Right cardiac atrium (tissue), 5 donors: ENCODE measurements around the gene NFATC2. TPM values are rescaled to one million over a fixed set of nuclear protein-coding genes. Genes with fewer than 3 reads are reported as not detected.

Experiments
- ATAC-seq, 2 donors: fragments of 200-7000 bp; cut with Tn5 transposase; one replicate each; pipeline versions ENCODE4 v1.8.0 to v1.9.1; 2020; ENCODE audit warnings: moderate library complexity in 2 of 2, mild to moderate bottlenecking in 1 of 2
- DNase-seq, 3 donors: peaks; one replicate each; pipeline ENCODE4 v3.0.0-alpha.2; 2020
- H3K27ac ChIP-seq: one replicate; pipeline ENCODE4 v1.5.1; 2013; ENCODE audit warnings: mild to moderate bottlenecking, low read length, control low read depth, moderate library complexity
- H3K27me3 ChIP-seq: one replicate; pipeline ENCODE4 v1.6.1; 2013; ENCODE audit not compliant: control insufficient read depth, insufficient read depth
- H3K4me1 ChIP-seq: one replicate; pipeline ENCODE4 v1.6.1; 2013; ENCODE audit warnings: low read length; ENCODE audit not compliant: control insufficient read depth, insufficient read depth
- H3K4me3 ChIP-seq: one replicate; pipeline ENCODE4 v1.5.1; 2013; ENCODE audit warnings: low read length, control low read depth
- H3K9me3 ChIP-seq: one replicate; pipeline ENCODE4 v1.6.1; 2013; ENCODE audit warnings: low read length; ENCODE audit not compliant: control insufficient read depth
- WGBS: extraction: QIAGEN DNeasy Blood & Tissue Kit; methylation state at CpG from one replicate; pipeline ENCODE4 v1.1.7; 2013; 5-methylcytosine and 5-hydroxymethylcytosine counted together
- intact Hi-C, 4 donors: fragments of 100-400 bp; cut with DNase I; formaldehyde crosslinking; loops; one replicate each; pipeline versions ENCODE4 v1.11.0 to v1.14.0; 2022 to 2023
- polyA plus RNA-seq: library from polyadenylated mRNA; stranded (reverse); fragments of 200-250 nt; gene quantifications from one replicate; pipeline ENCODE4 v1.2.3, GENCODE V29; 2013
- total RNA-seq, 4 donors: library from RNA; stranded (reverse); fragmentation: NEBNext Ultra II Directional; extraction: Animal tissue kit (Norgen Biotek cat#: 25700); gene quantifications; one replicate each; pipeline ENCODE4 v1.2.1, GENCODE V29; 2021
- donor health status: healthy with polysubstance abuse.
- donor health status: DM: no; HTN: yes; CAD: no.
- donor health status: DM: no; HTN: no; CAD: no.
- donor health status: DM: no; HTN: yes; CAD: no; lungs with severe emphysema.
- donor health status: DM: yes; HTN: yes; CAD: no.

The NFATC2 gene
- total and polyA plus RNA-seq, 5 donors = 2.8 to 13.3 (median 8.2) TPM

GRCh38 chr20:51384875-51385274 is 157.6 kb downstream of the NFATC2 start:
- Histone ChIP-seq H3K9me3 (no peaks in the 10 kb centered on the region), H3K4me1 (no peaks in the 10 kb centered on the region), H3K4me3 (no peak overlapping the region), H3K27ac (no peak overlapping the region), H3K27me3 (no peaks in the 10 kb centered on the region)
- no peak for DNase-seq
- 92% methylated on average over 3 of the region's 3 CpGs for WGBS
- intact Hi-C loops = loop anchor here in 1 of 4 donors (5.0 kb wide), 1 partner anchor 212 kb away; no protein-coding TSS in a partner anchor
- ATAC-seq = no peak

- H3K27me3 ChIP-seq = no peaks in the 10 kb centered on the region
- 92% methylated on average over 11 of the region's 11 CpGs for WGBS
- H3K4me3 ChIP-seq = no peak overlapping the region
- H3K9me3 ChIP-seq = no peaks in the 10 kb centered on the region
- ATAC-seq (no peak), DNase-seq (no peak)
- H3K4me1 ChIP-seq = no peaks in the 10 kb centered on the region
- intact Hi-C loops = no loop called here
- no peak overlapping the region for H3K27ac ChIP-seq
Observed at GRCh38 chr20:51383891-51384510, 158.5 kb downstream of the NFATC2 start.

GRCh38 chr20:51382986-51383821 is 159.3 kb downstream of the NFATC2 start:
- no peak for ATAC-seq
- H3K27ac ChIP-seq = no peak overlapping the region
- DNase-seq = no peak
- no peaks in the 10 kb centered on the region for H3K27me3 ChIP-seq
- intact Hi-C loops = no loop called here
- no peaks in the 10 kb centered on the region for H3K4me1 ChIP-seq
- no peak overlapping the region for H3K4me3 ChIP-seq
- 86% methylated on average over 23 of the region's 23 CpGs for WGBS
- no peaks in the 10 kb centered on the region for H3K9me3 ChIP-seq

- no peaks in the 10 kb centered on the region for H3K27me3 ChIP-seq
- intact Hi-C loops = no loop called here
- WGBS = 93% methylated on average over 17 of the region's 17 CpGs
- H3K4me1 ChIP-seq = no peaks in the 10 kb centered on the region
- DNase-seq (no peak), ATAC-seq (no peak)
- H3K27ac ChIP-seq = no peak overlapping the region
- no peaks in the 10 kb centered on the region for H3K9me3 ChIP-seq
- H3K4me3 ChIP-seq = no peak overlapping the region
Observed at GRCh38 chr20:51382111-51382985, 160.2 kb downstream of the NFATC2 start.

GRCh38 chr20:51381557-51381956 is 161.0 kb downstream of the NFATC2 start:
- WGBS = 94% methylated on average over 12 of the region's 12 CpGs
- no peak for ATAC-seq
- no peak for DNase-seq
- H3K27me3 ChIP-seq = no peaks in the 10 kb centered on the region
- no peak overlapping the region for H3K4me3 ChIP-seq
- intact Hi-C loops = no loop called here
- no peaks in the 10 kb centered on the region for H3K9me3 ChIP-seq
- no peak overlapping the region for H3K27ac ChIP-seq
- H3K4me1 ChIP-seq = no peaks in the 10 kb centered on the region

GRCh38 chr20:51380401-51381385 is 161.8 kb downstream of the NFATC2 start:
- ATAC-seq (peak; percentile 75 to 83), DNase-seq (no peak)
- H3K27ac ChIP-seq = peak overlapping the region; percentile 38
- no peaks in the 10 kb centered on the region for H3K9me3 ChIP-seq
- no peaks in the 10 kb centered on the region for H3K27me3 ChIP-seq
- no peak overlapping the region for H3K4me3 ChIP-seq
- intact Hi-C loops = no loop called here
- WGBS = 77% methylated on average over 13 of the region's 13 CpGs
- H3K4me1 ChIP-seq = no peaks in the 10 kb centered on the region

DNA sequence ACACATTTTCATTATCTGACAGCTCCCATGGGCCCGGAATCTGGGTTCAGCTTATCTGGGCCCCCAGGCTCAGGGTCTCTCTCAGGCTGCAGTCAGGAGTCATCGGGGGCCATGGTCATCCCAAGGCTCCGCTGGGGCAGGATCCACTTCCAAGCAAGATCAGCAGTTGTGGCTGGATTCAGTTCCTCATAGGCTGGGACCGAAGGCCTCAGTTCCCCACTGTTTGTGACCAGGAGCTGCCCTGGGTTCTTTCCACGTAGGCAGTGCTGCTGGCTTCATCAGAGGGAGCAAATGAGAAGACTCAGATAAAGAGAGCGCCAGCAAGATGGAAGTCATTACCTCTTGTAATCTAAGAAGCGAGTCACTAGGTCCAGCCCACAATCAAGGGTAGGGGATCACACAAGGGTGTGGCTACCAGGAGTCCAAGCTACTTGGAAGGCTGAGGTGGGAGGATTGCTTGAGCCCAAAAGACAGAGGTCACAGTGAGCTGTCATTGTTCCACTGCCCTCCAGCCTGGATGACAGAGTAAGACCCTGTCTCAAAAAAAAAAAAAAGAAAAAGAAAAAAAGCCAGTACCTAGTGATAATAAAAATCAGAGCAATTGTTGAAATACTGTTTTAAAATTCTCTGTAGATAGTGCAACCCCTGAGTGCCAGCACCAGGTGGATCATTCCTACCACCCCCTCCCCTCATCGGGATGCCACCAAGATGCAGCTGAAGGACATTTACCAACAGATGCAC is 162.7 kb downstream of the NFATC2 start:
- ATAC-seq = no peak
- WGBS = 88% methylated on average over 8 of the region's 8 CpGs
- intact Hi-C loops = loop anchor here in 1 of 4 donors (10.0 kb wide), 1 partner anchor 245 kb away; no protein-coding TSS in a partner anchor
- H3K4me3 ChIP-seq = no peak overlapping the region
- DNase-seq = no peak
- no peaks in the 10 kb centered on the region for H3K9me3 ChIP-seq
- no peaks in the 10 kb centered on the region for H3K27me3 ChIP-seq
- no peak overlapping the region for H3K27ac ChIP-seq
- H3K4me1 ChIP-seq = peaks cover 2% of the 10 kb centered on the region

- no peak for DNase-seq
- H3K9me3 ChIP-seq = no peaks in the 10 kb centered on the region
- H3K4me3 ChIP-seq = no peak overlapping the region
- H3K27ac ChIP-seq = no peak overlapping the region
- 94% methylated on average over 19 of the region's 19 CpGs for WGBS
- intact Hi-C loops = loop anchor here in 1 of 4 donors (10.0 kb wide), 1 partner anchor 246 kb away; no protein-coding TSS in a partner anchor
- H3K27me3 ChIP-seq = no peaks in the 10 kb centered on the region
- no peak for ATAC-seq
- peaks cover 6% of the 10 kb centered on the region for H3K4me1 ChIP-seq
Observed at GRCh38 chr20:51378171-51378928, 164.2 kb downstream of the NFATC2 start.

DNA sequence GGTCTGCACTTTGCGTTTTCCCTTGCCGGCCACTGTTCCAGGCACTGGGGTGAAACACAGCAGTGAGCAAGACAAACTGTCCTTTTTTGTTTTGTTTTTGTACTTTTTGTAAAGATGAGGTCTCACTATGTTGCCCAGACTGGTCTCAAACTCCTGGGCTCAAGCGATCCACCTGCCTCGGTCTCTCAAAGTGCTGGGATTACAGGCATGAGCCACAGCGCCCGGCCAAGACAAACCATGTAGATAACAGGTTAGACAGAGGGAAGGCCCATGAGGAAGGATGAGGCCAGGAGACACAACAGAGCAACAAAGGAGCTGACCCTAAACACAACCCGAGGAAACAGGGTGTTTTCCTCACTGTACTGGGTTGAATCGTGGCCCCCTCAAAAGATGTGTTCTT is 165.4 kb downstream of the NFATC2 start:
- Histone ChIP-seq H3K4me3 (no peak overlapping the region), H3K27me3 (no peaks in the 10 kb centered on the region), H3K4me1 (peaks cover 6% of the 10 kb centered on the region), H3K9me3 (no peaks in the 10 kb centered on the region), H3K27ac (no peak overlapping the region)
- ATAC-seq = no peak
- intact Hi-C loops = loop anchor here in 1 of 4 donors (10.0 kb wide), 1 partner anchor 248 kb away; no protein-coding TSS in a partner anchor
- WGBS = 93% methylated on average over 8 of the region's 8 CpGs
- DNase-seq = peak in 1 of 3 donors; percentile 9
